SH-SY5Y (cell line): ENCODE data around the gene XPC.

Experiments
- GATA2 ChIP-seq: IDR thresholded peaks from 2 replicates; pipeline ENCODE4 v1.6.1; 2011; ENCODE audit warnings: mild to moderate bottlenecking, low read depth, low read length
- GATA3 ChIP-seq: IDR thresholded peaks from 2 replicates; pipeline ENCODE4 v1.6.1; 2011; ENCODE audit warnings: low read depth, mild to moderate bottlenecking, low read length, moderate library complexity

GRCh38 chr3:14214764-14215163, 36.4 kb upstream of the XPC start:
- TF ChIP-seq GATA2, result no peak
- no peak for TF ChIP-seq GATA3
